Measurements from ENCODE around the gene DHPS.

DHPS gene

DNA sequence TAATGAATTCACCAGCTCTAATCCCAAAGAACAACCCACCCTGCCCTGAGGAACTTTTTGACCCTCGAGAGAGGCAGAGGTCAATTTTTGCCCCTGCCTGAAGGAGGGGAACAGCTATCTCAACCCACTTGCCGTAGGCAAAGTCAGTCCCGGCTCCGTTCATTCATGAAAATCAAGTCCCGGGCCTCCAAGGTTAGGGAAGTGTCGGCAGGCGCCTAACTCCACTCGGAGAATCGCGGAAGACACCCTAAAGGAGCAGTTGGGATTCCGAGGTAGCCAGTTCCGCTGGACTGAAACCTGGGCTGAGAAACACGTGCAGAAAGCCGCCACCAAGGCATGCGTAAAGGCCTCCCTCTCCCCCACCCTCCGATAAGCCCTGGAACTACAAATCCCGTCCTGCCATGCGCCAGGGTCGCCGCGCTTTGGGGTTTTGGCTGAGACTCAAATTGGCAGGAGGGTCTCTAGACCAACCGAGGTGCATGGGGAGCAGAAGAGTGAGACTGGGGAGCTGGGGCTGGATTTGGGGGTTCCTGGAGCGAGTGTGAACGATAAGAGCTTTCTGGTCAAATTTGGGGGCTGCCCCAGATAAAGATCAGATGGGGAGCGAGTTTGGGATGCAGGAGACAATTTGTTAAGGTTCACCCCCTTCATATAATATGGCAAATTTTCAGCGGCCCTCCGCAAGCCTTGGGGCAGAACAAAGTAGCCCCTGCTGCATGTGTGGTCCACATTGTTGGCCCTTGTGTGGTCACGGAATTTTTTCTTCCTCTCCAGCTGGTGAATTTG, 42.2 kb upstream of the DHPS start, which contains the start of gene TNPO2:
Gene TNPO2, minus strand, starts transcription at position 292 of the 786 bp plus-strand sequence. CDS start 2,955 bp downstream, outside the sequence.
- peak within 1 kb of the TSS; percentile 96 for H3K27ac Mint-ChIP-seq

DNA sequence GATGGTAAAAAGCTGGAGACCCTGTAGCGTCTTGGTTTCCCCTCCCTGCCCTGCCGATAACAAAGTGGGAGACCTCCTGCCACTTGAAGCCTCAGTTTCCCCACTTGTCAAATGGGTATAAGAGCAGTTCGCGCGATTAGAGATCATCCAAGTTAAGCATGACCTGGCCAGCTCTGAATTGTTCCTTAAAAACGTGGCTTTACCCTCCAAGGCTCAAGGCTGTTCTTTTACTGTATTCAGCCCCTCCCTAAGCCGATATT, 41.6 kb upstream of the DHPS start:
- Mint-ChIP-seq H3K9me3 (no peaks in the 10 kb centered on the region), H3K27me3 (ENCODE audit: low read depth, poor library complexity) (no peaks in the 10 kb centered on the region), H3K27ac (peak overlapping the region; percentile 96), H3K36me3 (ENCODE audit: low read depth) (peaks cover 18% of the 10 kb centered on the region), H3K4me1 (peaks cover 41% of the 10 kb centered on the region), H3K4me3 (peak overlapping the region; percentile 92)
- no peak for DNase-seq
- TF ChIP-seq, protein P1, sequence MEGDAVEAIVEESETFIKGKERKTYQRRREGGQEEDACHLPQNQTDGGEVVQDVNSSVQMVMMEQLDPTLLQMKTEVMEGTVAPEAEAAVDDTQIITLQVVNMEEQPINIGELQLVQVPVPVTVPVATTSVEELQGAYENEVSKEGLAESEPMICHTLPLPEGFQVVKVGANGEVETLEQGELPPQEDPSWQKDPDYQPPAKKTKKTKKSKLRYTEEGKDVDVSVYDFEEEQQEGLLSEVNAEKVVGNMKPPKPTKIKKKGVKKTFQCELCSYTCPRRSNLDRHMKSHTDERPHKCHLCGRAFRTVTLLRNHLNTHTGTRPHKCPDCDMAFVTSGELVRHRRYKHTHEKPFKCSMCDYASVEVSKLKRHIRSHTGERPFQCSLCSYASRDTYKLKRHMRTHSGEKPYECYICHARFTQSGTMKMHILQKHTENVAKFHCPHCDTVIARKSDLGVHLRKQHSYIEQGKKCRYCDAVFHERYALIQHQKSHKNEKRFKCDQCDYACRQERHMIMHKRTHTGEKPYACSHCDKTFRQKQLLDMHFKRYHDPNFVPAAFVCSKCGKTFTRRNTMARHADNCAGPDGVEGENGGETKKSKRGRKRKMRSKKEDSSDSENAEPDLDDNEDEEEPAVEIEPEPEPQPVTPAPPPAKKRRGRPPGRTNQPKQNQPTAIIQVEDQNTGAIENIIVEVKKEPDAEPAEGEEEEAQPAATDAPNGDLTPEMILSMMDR (IDR thresholded peaks at IDR 0.05): no peak

More for the DNA sequence above, 42.2 kb upstream of the DHPS start, which contains the start of gene TNPO2:
- Mint-ChIP-seq H3K27me3 (ENCODE audit: low read depth, poor library complexity) (no peaks in the 10 kb centered on the region), H3K9me3 (no peaks in the 10 kb centered on the region), H3K36me3 (ENCODE audit: low read depth) (peaks cover 13% of the 10 kb centered on the region), H3K4me3 (peak within 1 kb of the TSS; percentile 92), H3K4me1 (peaks cover 40% of the 10 kb centered on the region)
- peak; percentile 79 for DNase-seq
- TF ChIP-seq, protein P1 (IDR thresholded peaks at IDR 0.05): no peak

DNA sequence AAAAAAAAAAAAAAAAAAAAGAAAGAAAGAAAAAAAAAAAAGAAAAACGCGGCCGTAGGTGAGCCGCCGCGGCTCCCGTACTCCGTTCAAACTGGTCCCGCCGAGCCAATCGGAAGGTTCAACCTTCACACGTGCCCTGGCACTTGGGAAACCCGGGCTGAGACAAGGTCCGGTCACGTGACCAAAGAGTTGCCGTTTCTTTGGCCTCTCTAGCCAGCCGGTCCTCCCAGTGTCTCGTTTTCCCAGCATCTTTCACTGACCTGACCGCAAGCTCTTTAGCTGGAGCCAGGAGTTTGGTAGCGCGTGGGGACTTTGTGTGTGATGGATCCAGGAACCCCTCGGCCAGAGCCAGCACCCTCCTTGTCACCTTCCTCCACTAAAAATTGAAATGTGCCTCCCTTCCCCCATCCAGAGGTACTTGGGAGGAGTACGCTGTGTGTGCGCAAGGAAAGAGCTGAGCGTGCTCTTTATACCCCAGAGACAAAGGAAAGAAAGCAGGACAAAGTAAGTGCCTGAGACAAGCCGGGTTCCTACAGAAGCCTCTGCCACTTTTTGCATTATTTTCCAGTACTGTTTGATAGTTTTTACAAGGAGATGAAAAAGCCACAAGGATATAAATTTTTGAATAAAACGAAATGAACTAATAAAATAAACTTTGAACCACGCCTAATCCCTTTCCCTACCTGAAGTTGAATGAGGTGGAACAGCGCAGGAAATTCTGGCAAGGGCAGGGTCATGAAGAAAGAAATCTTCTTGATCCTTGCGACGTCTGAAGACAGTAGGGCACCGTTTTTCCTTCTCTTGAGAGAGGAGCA, 41.1 kb upstream of the DHPS start:
- peak; percentile 87 for DNase-seq
- no peaks in the 10 kb centered on the region for H3K9me3 Mint-ChIP-seq
- peaks cover 41% of the 10 kb centered on the region for H3K4me1 Mint-ChIP-seq
- no peaks in the 10 kb centered on the region for H3K27me3 Mint-ChIP-seq (ENCODE audit: low read depth, poor library complexity)
- TF ChIP-seq, protein P1 (IDR thresholded peaks at IDR 0.05): no peak
- H3K27ac Mint-ChIP-seq: peak overlapping the region; percentile 96
- peak overlapping the region; percentile 92 for H3K4me3 Mint-ChIP-seq
- H3K36me3 Mint-ChIP-seq (ENCODE audit: low read depth): peaks cover 19% of the 10 kb centered on the region

DNA sequence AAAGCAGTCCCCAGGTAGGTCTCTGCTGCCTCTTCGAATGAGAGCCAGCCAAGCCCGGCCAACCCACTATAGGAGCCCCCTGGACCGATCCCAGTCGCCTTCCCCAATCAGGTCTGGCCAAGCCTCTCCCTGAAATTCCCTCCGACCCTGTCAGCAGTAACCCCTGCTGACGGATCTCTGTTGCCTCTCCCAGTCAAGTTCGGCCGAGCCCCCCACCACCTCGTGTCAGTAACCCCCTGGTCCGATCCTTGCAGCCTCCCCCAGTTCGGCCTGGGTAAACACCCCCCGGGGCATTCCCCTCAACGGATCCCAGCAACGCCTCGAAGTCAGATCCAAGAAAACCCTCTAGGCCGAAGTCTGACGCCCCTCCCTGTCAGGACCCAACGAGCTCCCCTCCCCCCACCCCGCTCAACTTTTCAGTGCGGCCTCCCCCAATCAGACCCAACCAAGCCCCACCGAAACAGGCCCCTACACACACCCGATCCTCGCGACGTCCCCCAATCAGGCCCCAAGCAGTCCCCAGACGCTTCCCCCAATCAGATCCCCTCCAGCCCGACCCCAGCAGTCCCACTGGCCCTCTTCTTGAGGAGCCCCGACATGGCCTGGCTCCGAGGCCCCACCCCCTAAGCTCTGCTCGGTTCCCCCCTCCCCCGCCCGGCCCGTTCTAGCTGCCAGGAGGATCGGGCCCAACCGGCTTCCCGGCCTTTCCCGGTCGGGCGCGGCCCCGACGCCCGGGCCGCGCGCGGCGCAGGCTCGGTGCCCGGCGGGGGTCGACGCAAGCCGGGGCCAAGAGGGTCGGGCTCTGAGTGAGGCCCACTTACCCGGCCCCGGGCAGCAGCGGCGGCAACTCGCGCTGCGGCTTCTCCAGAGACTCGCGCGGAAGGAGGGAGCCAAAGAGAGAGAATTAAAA, 40.2 kb upstream of the DHPS start:
- DNase-seq: peak; percentile 81
- Mint-ChIP-seq H3K27ac (peak overlapping the region; percentile 100), H3K36me3 (ENCODE audit: low read depth) (peaks cover 20% of the 10 kb centered on the region), H3K9me3 (no peaks in the 10 kb centered on the region), H3K27me3 (ENCODE audit: low read depth, poor library complexity) (no peaks in the 10 kb centered on the region), H3K4me1 (peaks cover 40% of the 10 kb centered on the region), H3K4me3 (peak overlapping the region; percentile 99)
- TF ChIP-seq, protein P1 (IDR thresholded peaks at IDR 0.05): no peak

DNA sequence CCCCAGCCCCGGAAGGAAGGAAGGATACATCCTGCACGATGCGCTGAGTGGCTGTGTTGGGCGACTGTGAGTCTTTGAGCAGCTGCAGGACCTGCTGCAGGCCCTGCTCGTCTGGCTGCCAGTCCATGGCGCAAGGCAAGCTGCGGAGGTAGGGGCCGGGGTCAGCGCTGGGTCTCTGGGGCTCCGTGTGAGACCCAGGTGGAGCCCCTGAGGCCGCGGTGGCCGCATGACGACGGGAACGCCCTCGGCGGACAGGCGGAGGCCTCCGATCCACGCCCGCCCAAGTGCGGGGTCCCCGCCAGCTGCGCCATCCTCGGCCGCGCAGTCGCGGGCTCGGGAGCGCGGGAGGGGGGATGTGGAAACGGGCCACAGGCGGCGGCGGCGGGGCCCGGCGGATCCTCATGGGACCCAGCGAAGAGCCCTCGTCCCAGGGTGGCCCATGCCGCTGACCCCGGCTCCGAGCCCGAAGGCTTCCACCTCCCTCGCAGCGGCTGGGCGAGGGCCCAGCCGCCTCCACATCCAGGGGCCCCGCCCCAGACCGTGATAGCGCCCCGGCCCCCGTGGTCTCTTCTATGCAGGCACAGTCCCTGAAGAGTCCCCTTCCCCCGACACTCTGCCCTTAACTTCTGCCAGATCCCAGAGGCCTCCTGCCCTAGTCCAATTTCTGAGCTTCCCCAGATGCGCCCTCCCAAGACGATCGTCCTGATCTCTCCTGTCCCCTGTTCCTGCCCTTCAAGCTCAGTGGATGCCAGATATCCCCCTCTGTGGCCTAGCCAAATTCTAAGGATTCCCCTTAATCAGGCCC, 39.4 kb upstream of the DHPS start:
- H3K36me3 Mint-ChIP-seq (ENCODE audit: low read depth): peaks cover 28% of the 10 kb centered on the region
- H3K4me3 Mint-ChIP-seq: peak overlapping the region; percentile 99
- no peaks in the 10 kb centered on the region for H3K27me3 Mint-ChIP-seq (ENCODE audit: low read depth, poor library complexity)
- DNase-seq: no peak
- TF ChIP-seq, protein P1 (IDR thresholded peaks at IDR 0.05): no peak
- H3K9me3 Mint-ChIP-seq: no peaks in the 10 kb centered on the region
- peaks cover 31% of the 10 kb centered on the region for H3K4me1 Mint-ChIP-seq
- peak overlapping the region; percentile 100 for H3K27ac Mint-ChIP-seq

Data from nephron progenitor cell (in vitro differentiated cells).